Testis (tissue), 5 donors: ENCODE measurements around the gene GSDME. TPM values are rescaled to one million over a fixed set of nuclear protein-coding genes. Genes with fewer than 3 reads are reported as not detected.

ENCODE experiments used
- DNase-seq: peaks from one replicate; pipeline ENCODE4 v3.0.0-alpha.2; 2019
- H3K27ac ChIP-seq, 2 donors: fragments of 200-600 bp; sonication (generic); one replicate each; pipeline ENCODE4 v1.5.1; 2019
- H3K27me3 ChIP-seq: fragments of 200-600 bp; sonication (generic); one replicate; pipeline ENCODE4 v1.5.1; 2019
- H3K36me3 ChIP-seq: fragments of 200-600 bp; sonication (generic); one replicate; pipeline ENCODE4 v1.5.1; 2017; ENCODE audit warnings: low read depth; ENCODE audit errors: missing control alignments
- H3K4me1 ChIP-seq: fragments of 200-600 bp; sonication (generic); one replicate; pipeline ENCODE4 v1.5.1; 2019
- H3K4me3 ChIP-seq, 2 donors: fragments of 200-600 bp; sonication (generic); one replicate each; pipeline ENCODE4 v1.5.1; 2017 to 2019
- H3K9me3 ChIP-seq: fragments of 200-600 bp; sonication (generic); one replicate; pipeline ENCODE4 v1.5.1; 2017
- CTCF ChIP-seq, 3 experiments: fragments of 450-650 bp in 2 of 3; fragments of 200-600 bp in 1 of 3; sonication (generic) in 1 of 3; IDR thresholded peaks; one replicate each; pipeline ENCODE4 v1.5.1; 2016 to 2019; ENCODE audit warnings: antibody characterized with exemption in 3 of 3, mild to moderate bottlenecking in 2 of 3, moderate library complexity in 1 of 3
- POLR2A ChIP-seq: fragments of 450-650 bp; IDR thresholded peaks from one replicate; pipeline ENCODE4 v1.6.1; 2017; ENCODE audit warnings: antibody characterized with exemption, mild to moderate bottlenecking, moderate library complexity
- WGBS, 2 donors: methylation state at CpG; one replicate each; pipeline ENCODE4 v1.1.5; 2018; 5-methylcytosine and 5-hydroxymethylcytosine counted together
- intact Hi-C: fragments of 100-400 bp; cut with DNase I; formaldehyde crosslinking; loops from one replicate; pipeline ENCODE4 v1.15.1; 2023; ENCODE audit warnings: low total_unique reads
- long read RNA-seq, 2 donors: transcript quantifications; one replicate each; lab custom pipeline, GENCODE V29; 2026
- polyA plus RNA-seq: library from polyadenylated mRNA; stranded (reverse); fragments of 350-450 nt; fragmentation: Illumina TruSeq; extraction: RNeasy Lipid Tissue Mini Kit (QIAGEN cat#74804); gene quantifications from one replicate; pipeline ENCODE4 v1.2.3, GENCODE V29; 2014; ENCODE audit warnings: low read depth, low replicate concordance; ENCODE audit not compliant: insufficient read depth
- total RNA-seq, 2 donors: library from RNA; depleted of rRNA; stranded (reverse); fragments of >200 nt; gene quantifications; one replicate each; pipeline ENCODE4 v1.2.3, GENCODE V29; 2016

GSDME gene
- total RNA-seq: 10 to 100 TPM; 55.0 to 59.4 TPM
- 31.8 TPM for polyA plus RNA-seq
- long read RNA-seq, donor 1, full-length matches to known transcripts: 14 of 21 reads
- long read RNA-seq, donor 1, partial matches to known transcripts: 7 of 21 reads
- long read RNA-seq, donor 1, other reads (novel, unspliced or antisense): 0 of 21 reads
- long read RNA-seq, donor 2, full-length matches to known transcripts: 13 of 13 reads
- long read RNA-seq, donor 2, partial matches to known transcripts: 0 of 13 reads
- long read RNA-seq, donor 2, other reads (novel, unspliced or antisense): 0 of 13 reads

GRCh38 chr7:24757353-24758275 lies at the start of gene GSDME:
Gene GSDME, minus strand, starts transcription at chr7:24757464. Its CDS starts 7,690 bp downstream, at chr7:24749774.
- peak within 1 kb of the TSS; percentile 92 for H3K27ac ChIP-seq
- WGBS, 2 donors: 13 to 16% methylated on average over 13 to 51 of the region's 81 CpGs
- intact Hi-C loops: no loop called here
- H3K27me3 ChIP-seq: no peaks in the 10 kb centered on the region
- H3K36me3 ChIP-seq: no peaks in the 10 kb centered on the region
- TF ChIP-seq POLR2A (no peak), CTCF (IDR thresholded peaks at IDR 0.05) (no peak)
- H3K4me3 ChIP-seq: peak within 1 kb of the TSS; percentile 71 to 82
- DNase-seq: peak; percentile 57
- H3K4me1 ChIP-seq: peaks cover 22% of the 10 kb centered on the region
- H3K9me3 ChIP-seq: no peaks in the 10 kb centered on the region

- 96 to 98% methylated on average over 5 of the region's 5 CpGs for WGBS, 2 donors
- Histone ChIP-seq H3K9me3 (no peaks in the 10 kb centered on the region), H3K4me1 (no peaks in the 10 kb centered on the region), H3K27me3 (no peaks in the 10 kb centered on the region), H3K27ac (no peak overlapping the region), H3K36me3 (no peaks in the 10 kb centered on the region), H3K4me3 (no peak overlapping the region)
- no peak for TF ChIP-seq CTCF (IDR thresholded peaks at IDR 0.05)
- no peak for TF ChIP-seq POLR2A
- no peak for DNase-seq
- intact Hi-C loops: no loop called here
These were observed 45.0 kb upstream of the GSDME start for GRCh38 chr7:24802300-24802699.

GRCh38 chr7:24801883-24802282 lies 44.6 kb upstream of the GSDME start:
- DNase-seq: no peak
- WGBS, 2 donors: 95 to 96% methylated on average over 2 of the region's 2 CpGs
- no peaks in the 10 kb centered on the region for H3K36me3 ChIP-seq
- H3K4me3 ChIP-seq: no peak overlapping the region
- H3K4me1 ChIP-seq: no peaks in the 10 kb centered on the region
- H3K9me3 ChIP-seq: no peaks in the 10 kb centered on the region
- no peaks in the 10 kb centered on the region for H3K27me3 ChIP-seq
- TF ChIP-seq CTCF (IDR thresholded peaks at IDR 0.05) (no peak), POLR2A (no peak)
- H3K27ac ChIP-seq: no peak overlapping the region
- intact Hi-C loops: no loop called here

GRCh38 chr7:24800667-24801066 lies 43.4 kb upstream of the GSDME start:
- Histone ChIP-seq H3K4me3 (no peak overlapping the region), H3K27me3 (no peaks in the 10 kb centered on the region), H3K36me3 (no peaks in the 10 kb centered on the region), H3K27ac (no peak overlapping the region), H3K4me1 (no peaks in the 10 kb centered on the region), H3K9me3 (no peaks in the 10 kb centered on the region)
- 88 to 97% methylated on average over 9 of the region's 9 CpGs for WGBS, 2 donors
- intact Hi-C loops: no loop called here
- DNase-seq: no peak
- TF ChIP-seq CTCF (IDR thresholded peaks at IDR 0.05): no peak
- no peak for TF ChIP-seq POLR2A
